ENCODE data around the gene NT5C1B.
A peak's percentile ranks its signal among the peaks of the same experiment; 100 is the strongest.

The NT5C1B gene

DNA sequence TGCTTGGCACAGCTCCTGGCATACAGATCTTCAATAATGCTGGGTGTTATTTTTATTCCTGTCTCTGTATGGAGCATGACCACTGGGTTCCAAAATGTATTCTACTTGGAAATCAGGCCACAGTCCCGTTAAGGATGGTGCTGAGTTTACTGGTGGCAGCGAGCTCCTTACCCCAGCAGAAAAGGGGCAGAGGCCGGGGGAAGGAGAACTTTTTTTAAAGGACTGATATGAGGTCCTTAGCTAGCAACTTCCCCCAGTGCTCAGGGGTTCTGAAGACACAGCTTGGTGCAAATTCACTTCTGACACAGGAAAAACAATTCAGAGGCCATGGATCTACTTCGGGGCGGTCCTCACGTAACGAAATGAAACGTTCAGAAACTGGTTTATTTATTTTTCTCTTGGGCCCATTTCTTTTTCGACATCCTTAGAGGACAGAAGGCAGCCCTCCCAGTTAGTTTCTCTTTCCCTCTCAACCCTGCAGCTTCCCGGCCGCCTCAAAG is 29.8 kb downstream of the NT5C1B start:
- peak overlapping the region; percentile 83 for H3K4me3 ChIP-seq (ENCODE audit: low read depth, low read length)
- no peak for DNase-seq (ENCODE audit: low read depth)
- TF ChIP-seq, protein P1, sequence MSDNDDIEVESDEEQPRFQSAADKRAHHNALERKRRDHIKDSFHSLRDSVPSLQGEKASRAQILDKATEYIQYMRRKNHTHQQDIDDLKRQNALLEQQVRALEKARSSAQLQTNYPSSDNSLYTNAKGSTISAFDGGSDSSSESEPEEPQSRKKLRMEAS (IDR thresholded peaks at IDR 0.05; ENCODE audit: low read depth, low read length), result no peak
- TF ChIP-seq POLR2A (IDR thresholded peaks at IDR 0.05; ENCODE audit: extremely low read depth, insufficient read length) (no peak), MYC (IDR thresholded peaks at IDR 0.05; ENCODE audit: low read depth, low read length) (no peak)
- TF ChIP-seq, protein P2, sequence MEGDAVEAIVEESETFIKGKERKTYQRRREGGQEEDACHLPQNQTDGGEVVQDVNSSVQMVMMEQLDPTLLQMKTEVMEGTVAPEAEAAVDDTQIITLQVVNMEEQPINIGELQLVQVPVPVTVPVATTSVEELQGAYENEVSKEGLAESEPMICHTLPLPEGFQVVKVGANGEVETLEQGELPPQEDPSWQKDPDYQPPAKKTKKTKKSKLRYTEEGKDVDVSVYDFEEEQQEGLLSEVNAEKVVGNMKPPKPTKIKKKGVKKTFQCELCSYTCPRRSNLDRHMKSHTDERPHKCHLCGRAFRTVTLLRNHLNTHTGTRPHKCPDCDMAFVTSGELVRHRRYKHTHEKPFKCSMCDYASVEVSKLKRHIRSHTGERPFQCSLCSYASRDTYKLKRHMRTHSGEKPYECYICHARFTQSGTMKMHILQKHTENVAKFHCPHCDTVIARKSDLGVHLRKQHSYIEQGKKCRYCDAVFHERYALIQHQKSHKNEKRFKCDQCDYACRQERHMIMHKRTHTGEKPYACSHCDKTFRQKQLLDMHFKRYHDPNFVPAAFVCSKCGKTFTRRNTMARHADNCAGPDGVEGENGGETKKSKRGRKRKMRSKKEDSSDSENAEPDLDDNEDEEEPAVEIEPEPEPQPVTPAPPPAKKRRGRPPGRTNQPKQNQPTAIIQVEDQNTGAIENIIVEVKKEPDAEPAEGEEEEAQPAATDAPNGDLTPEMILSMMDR (IDR thresholded peaks at IDR 0.05; ENCODE audit: low read depth, low read length), result no peak

DNA sequence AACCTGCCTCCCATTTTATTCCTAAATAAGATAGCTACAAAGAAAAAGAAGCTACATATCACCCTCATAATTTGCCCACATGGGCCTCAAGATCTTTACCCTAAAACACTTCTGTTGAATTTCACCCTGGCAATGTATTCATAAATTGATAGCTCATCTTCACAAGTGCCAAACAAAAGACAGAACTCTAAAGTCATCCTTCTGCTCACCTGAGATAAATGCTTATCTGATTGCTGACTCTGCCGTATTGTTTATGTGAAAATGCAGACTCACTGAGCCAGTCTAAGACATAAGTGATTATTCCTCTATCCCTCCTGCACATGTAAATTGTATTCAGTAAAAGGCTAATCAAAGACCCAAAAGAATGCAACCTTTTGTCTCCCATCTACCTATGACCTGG is 30.9 kb downstream of the NT5C1B start:
- H3K4me3 ChIP-seq (ENCODE audit: low read depth, low read length), result no peak overlapping the region
- DNase-seq (ENCODE audit: low read depth), result no peak
- TF ChIP-seq POLR2A (IDR thresholded peaks at IDR 0.05; ENCODE audit: extremely low read depth, insufficient read length), result no peak
- TF ChIP-seq, protein P2 (IDR thresholded peaks at IDR 0.05; ENCODE audit: low read depth, low read length), result no peak
- TF ChIP-seq MYC (IDR thresholded peaks at IDR 0.05; ENCODE audit: low read depth, low read length), result no peak
- TF ChIP-seq, protein P1 (IDR thresholded peaks at IDR 0.05; ENCODE audit: low read depth, low read length), result no peak

DNA sequence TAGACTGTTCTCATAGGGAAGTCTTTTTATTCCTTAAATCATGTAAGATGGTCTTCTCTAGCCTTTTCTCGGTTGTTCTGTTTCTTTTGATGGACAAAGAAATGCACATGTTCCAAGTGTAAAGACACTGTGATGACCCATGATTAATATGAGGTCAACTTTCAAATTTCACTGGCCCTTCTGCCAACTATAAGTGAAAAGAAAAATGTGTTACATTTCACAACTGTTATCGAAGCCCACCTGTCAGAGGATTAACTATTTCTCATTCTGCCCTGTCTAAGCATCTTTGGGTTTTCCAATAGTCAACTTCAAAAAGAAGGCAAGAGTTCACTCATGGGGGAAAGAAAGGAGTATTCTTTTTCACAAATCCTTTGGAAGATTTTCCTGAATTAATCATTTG is 32.2 kb downstream of the NT5C1B start:
- TF ChIP-seq, protein P1 (IDR thresholded peaks at IDR 0.05; ENCODE audit: low read depth, low read length), result no peak
- TF ChIP-seq, protein P2 (IDR thresholded peaks at IDR 0.05; ENCODE audit: low read depth, low read length), result no peak
- TF ChIP-seq POLR2A (IDR thresholded peaks at IDR 0.05; ENCODE audit: extremely low read depth, insufficient read length) (no peak), MYC (IDR thresholded peaks at IDR 0.05; ENCODE audit: low read depth, low read length) (no peak)
- no peak overlapping the region for H3K4me3 ChIP-seq (ENCODE audit: low read depth, low read length)
- DNase-seq (ENCODE audit: low read depth), result no peak

DNA sequence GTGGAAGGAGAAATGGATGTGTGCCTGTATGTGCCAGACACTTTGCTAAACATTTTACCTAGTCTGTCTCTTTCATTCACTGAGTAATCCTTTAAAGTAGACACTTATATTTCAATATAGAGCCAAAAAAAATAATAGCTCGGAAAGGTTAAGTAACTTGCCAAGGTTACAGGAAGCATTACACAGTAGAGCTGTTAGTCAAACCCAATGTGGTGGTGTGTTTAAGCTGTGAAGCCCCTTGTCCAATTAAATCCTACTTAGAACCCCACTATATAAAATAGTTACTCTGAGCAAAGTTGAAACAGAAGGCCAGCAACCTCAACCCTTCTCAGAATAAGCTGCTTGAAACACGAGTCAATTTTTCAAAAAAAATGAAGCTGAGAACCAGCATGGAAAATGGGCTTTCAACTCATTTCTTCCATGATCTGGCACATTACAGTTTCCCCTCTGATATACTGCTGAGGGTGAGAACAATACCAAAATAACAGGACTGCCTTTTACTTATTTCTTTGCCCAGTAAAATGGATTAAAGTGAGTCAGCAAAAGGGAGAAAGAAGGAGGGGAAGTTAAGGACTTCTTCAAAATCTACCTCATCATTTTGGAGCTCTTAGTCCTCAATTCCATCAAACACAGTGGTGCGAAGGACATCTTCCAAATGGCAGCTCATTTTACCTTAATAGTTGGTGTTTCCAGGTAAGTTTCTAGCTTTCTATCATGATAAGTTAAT is 36.9 kb downstream of the NT5C1B start:
- TF ChIP-seq MYC (IDR thresholded peaks at IDR 0.05; ENCODE audit: low read depth, low read length) (no peak), POLR2A (IDR thresholded peaks at IDR 0.05; ENCODE audit: extremely low read depth, insufficient read length) (no peak)
- TF ChIP-seq, protein P1 (IDR thresholded peaks at IDR 0.05; ENCODE audit: low read depth, low read length), result no peak
- TF ChIP-seq, protein P2 (IDR thresholded peaks at IDR 0.05; ENCODE audit: low read depth, low read length), result no peak
- no peak overlapping the region for H3K4me3 ChIP-seq (ENCODE audit: low read depth, low read length)
- DNase-seq (ENCODE audit: low read depth), result no peak

DNA sequence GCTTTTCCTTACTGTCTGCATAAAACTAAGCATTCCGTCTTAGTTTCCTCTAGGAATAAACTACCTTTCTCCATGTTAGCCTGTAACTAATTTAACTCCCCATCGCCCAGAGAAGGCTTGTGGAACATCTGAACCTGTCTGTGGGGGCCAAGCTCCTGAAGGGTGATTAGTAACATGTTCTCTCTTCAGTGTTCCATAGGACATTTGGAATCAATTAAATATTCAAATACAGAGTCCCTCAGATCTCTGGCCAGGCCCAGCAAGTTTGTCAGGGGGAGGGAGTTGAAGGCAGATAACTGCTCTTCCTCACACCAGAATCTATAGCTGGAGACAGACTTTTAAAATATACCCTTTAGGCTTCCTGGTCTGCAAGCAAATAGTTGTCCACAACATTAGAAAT is 37.7 kb downstream of the NT5C1B start:
- no peak overlapping the region for H3K4me3 ChIP-seq (ENCODE audit: low read depth, low read length)
- TF ChIP-seq MYC (IDR thresholded peaks at IDR 0.05; ENCODE audit: low read depth, low read length) (no peak), POLR2A (IDR thresholded peaks at IDR 0.05; ENCODE audit: extremely low read depth, insufficient read length) (no peak)
- TF ChIP-seq, protein P2 (IDR thresholded peaks at IDR 0.05; ENCODE audit: low read depth, low read length), result no peak
- TF ChIP-seq, protein P1 (IDR thresholded peaks at IDR 0.05; ENCODE audit: low read depth, low read length), result no peak
- no peak for DNase-seq (ENCODE audit: low read depth)

Measured in NB4 (cell line).